NCI-H146 treated with DMSO at 0.1 percent for 48 hours (cell line): Measurements from ENCODE around the gene CDCA7.
"Not testable (repeated sequence)": the region's sequence is repeated elsewhere in the genome, so short reads cannot be mapped to it uniquely, and the experiment has no call there.

ENCODE experiments used
- DNase-seq: peaks from one replicate; lab custom pipeline; 2025; ENCODE audit not compliant: unreplicated experiment; lab: John Stamatoyannopoulos, UW

The CDCA7 gene

GRCh38 chr2:173354582-173355131 is at the start of gene CDCA7:
Gene CDCA7, plus strand, starts transcription at chr2:173354872. Its CDS starts 92 bp downstream, at chr2:173354964.
- peak; percentile 73 for DNase-seq

GRCh38 chr2:173305303-173305702 is 49.4 kb upstream of the CDCA7 start:
- no peak for DNase-seq

GRCh38 chr2:173307293-173307692 is 47.4 kb upstream of the CDCA7 start:
- DNase-seq = no peak

- DNase-seq = not testable (repeated sequence)
Observed at GRCh38 chr2:173309370-173309769, 45.3 kb upstream of the CDCA7 start.

GRCh38 chr2:173311844-173312606 is 42.6 kb upstream of the CDCA7 start:
- no peak for DNase-seq

GRCh38 chr2:173323371-173323770 is 31.3 kb upstream of the CDCA7 start:
- DNase-seq = no peak

GRCh38 chr2:173326806-173327205 is 27.9 kb upstream of the CDCA7 start:
- no peak for DNase-seq

GRCh38 chr2:173327421-173327820 is 27.3 kb upstream of the CDCA7 start:
- no peak for DNase-seq

GRCh38 chr2:173333003-173333402 is 21.7 kb upstream of the CDCA7 start:
- DNase-seq = not testable (repeated sequence)

GRCh38 chr2:173339807-173340206 is 14.9 kb upstream of the CDCA7 start:
- no peak for DNase-seq

GRCh38 chr2:173343921-173344320 is 10.8 kb upstream of the CDCA7 start:
- no peak for DNase-seq

GRCh38 chr2:173346035-173346434 is 8.6 kb upstream of the CDCA7 start:
- no peak for DNase-seq

- DNase-seq = peak; percentile 96
Observed at GRCh38 chr2:173347305-173348168, 7.1 kb upstream of the CDCA7 start.

GRCh38 chr2:173349287-173349686 is 5.4 kb upstream of the CDCA7 start:
- no peak for DNase-seq

GRCh38 chr2:173350383-173350782 is 4.3 kb upstream of the CDCA7 start:
- DNase-seq = no peak

GRCh38 chr2:173351879-173352278 is 2.8 kb upstream of the CDCA7 start:
- no peak for DNase-seq

- DNase-seq = no peak
Observed at GRCh38 chr2:173353556-173353955, 1.1 kb upstream of the CDCA7 start.

GRCh38 chr2:173354073-173354581 is 545 bp upstream of the CDCA7 start:
- no peak for DNase-seq

GRCh38 chr2:173355132-173355865 is 627 bp downstream of the CDCA7 start:
- peak; percentile 38 for DNase-seq

- no peak for DNase-seq
Observed at GRCh38 chr2:173355866-173356508, 1.3 kb downstream of the CDCA7 start.
